DOHH2 (cell line): ENCODE measurements around the gene EPHA2.

ENCODE experiments used
- H3F3A ChIP-seq: fragments of 200-600 bp; sonication (generic), shearing (Covaris generic); 2 replicates; pipeline ENCODE4 v1.6.0; 2016; ENCODE audit warnings: antibody characterized with exemption, mild to moderate bottlenecking; ENCODE audit not compliant: control insufficient read depth, insufficient read depth
- H3K27ac ChIP-seq: fragments of 200-600 bp; sonication (generic); 2 replicates; pipeline ENCODE4 v1.5.1; 2014; ENCODE audit warnings: low read depth, mild to moderate bottlenecking, low read length, moderate library complexity
- H3K27me3 ChIP-seq: fragments of 200-600 bp; sonication (generic); 2 replicates; pipeline ENCODE4 v1.6.1; 2014; ENCODE audit warnings: mild to moderate bottlenecking, low read length, mixed read lengths; ENCODE audit not compliant: control insufficient read depth
- H3K36me3 ChIP-seq: fragments of 200-600 bp; sonication (generic); 2 replicates; pipeline ENCODE4 v1.6.1; 2014; ENCODE audit warnings: mild to moderate bottlenecking, low read length, moderate library complexity, mixed read lengths; ENCODE audit not compliant: control insufficient read depth
- H3K4me1 ChIP-seq: fragments of 200-600 bp; sonication (generic); 2 replicates; pipeline ENCODE4 v1.6.1; 2014; ENCODE audit warnings: mild to moderate bottlenecking, low read length, mixed read lengths; ENCODE audit not compliant: control insufficient read depth
- H3K4me2 ChIP-seq: fragments of 200-600 bp; sonication (generic); 2 replicates; pipeline ENCODE4 v1.6.0; 2014; ENCODE audit warnings: mild to moderate bottlenecking, low read length, moderate library complexity
- H3K4me3 ChIP-seq: fragments of 200-600 bp; sonication (generic); 2 replicates; pipeline ENCODE4 v1.5.1; 2014; ENCODE audit warnings: mild to moderate bottlenecking, low read length, mixed read lengths
- H3K79me2 ChIP-seq: fragments of 200-600 bp; sonication (generic); 2 replicates; pipeline ENCODE4 v1.6.1; 2014; ENCODE audit warnings: mild to moderate bottlenecking, low read length, mixed read lengths; ENCODE audit not compliant: control insufficient read depth
- H3K9me2 ChIP-seq: fragments of 200-600 bp; sonication (generic); replicated peaks from 2 replicates; pipeline ENCODE4 v1.6.1; 2014; ENCODE audit warnings: mild to moderate bottlenecking, low read length, mixed read lengths; ENCODE audit not compliant: control insufficient read depth
- H3K9me3 ChIP-seq: fragments of 200-600 bp; sonication (generic); 2 replicates; pipeline ENCODE4 v1.6.1; 2014; ENCODE audit warnings: antibody characterized with exemption, low read length, mixed read lengths; ENCODE audit not compliant: control insufficient read depth, insufficient read depth
- H4K20me1 ChIP-seq: fragments of 200-600 bp; sonication (generic); 2 replicates; pipeline ENCODE4 v1.6.0; 2014; ENCODE audit warnings: low read depth, mild to moderate bottlenecking, antibody characterized with exemption, low read length, moderate library complexity; ENCODE audit not compliant: control insufficient read depth, insufficient read depth
- CTCF ChIP-seq: fragments of 200-600 bp; sonication (generic); IDR thresholded peaks from one replicate; pipeline ENCODE4 v1.5.1; 2014; ENCODE audit warnings: antibody characterized with exemption, mild to moderate bottlenecking, low read depth, low read length; ENCODE audit not compliant: poor library complexity, severe bottlenecking
- EZH2phosphoT487 ChIP-seq: fragments of 200-600 bp; sonication (generic); IDR thresholded peaks from 2 replicates; pipeline ENCODE4 v1.6.1; 2017; ENCODE audit warnings: borderline replicate concordance, mild to moderate bottlenecking, antibody characterized with exemption, low read length, moderate library complexity, mixed read lengths

EPHA2 gene

GRCh38 chr1:16126743-16127515, 28.9 kb downstream of the EPHA2 start:
- TF ChIP-seq CTCF (no peak), EZH2phosphoT487 (no peak)
- Histone ChIP-seq H3K4me2 (no peak overlapping the region), H3K79me2 (no peaks in the 10 kb centered on the region), H3K9me2 (no peaks in the 10 kb centered on the region), H3K9me3 (no peaks in the 10 kb centered on the region), H3K4me1 (no peaks in the 10 kb centered on the region), H3K27me3 (no peaks in the 10 kb centered on the region), H3F3A (no peaks in the 10 kb centered on the region), H3K27ac (no peak overlapping the region), H4K20me1 (no peaks in the 10 kb centered on the region), H3K36me3 (no peaks in the 10 kb centered on the region), H3K4me3 (no peak overlapping the region)

GRCh38 chr1:16126160-16126559, 29.7 kb downstream of the EPHA2 start:
- H3K36me3 ChIP-seq, result no peaks in the 10 kb centered on the region
- no peaks in the 10 kb centered on the region for H4K20me1 ChIP-seq
- no peaks in the 10 kb centered on the region for H3F3A ChIP-seq

GRCh38 chr1:16125483-16125882, 30.4 kb downstream of the EPHA2 start:
- no peaks in the 10 kb centered on the region for H3F3A ChIP-seq
- H3K9me3 ChIP-seq, result no peaks in the 10 kb centered on the region
- no peak overlapping the region for H3K4me2 ChIP-seq
- H3K4me3 ChIP-seq, result no peak overlapping the region
- no peaks in the 10 kb centered on the region for H3K4me1 ChIP-seq
- no peaks in the 10 kb centered on the region for H4K20me1 ChIP-seq
- H3K36me3 ChIP-seq, result no peaks in the 10 kb centered on the region
- no peak overlapping the region for H3K27ac ChIP-seq
- no peaks in the 10 kb centered on the region for H3K27me3 ChIP-seq
- no peaks in the 10 kb centered on the region for H3K9me2 ChIP-seq
- no peaks in the 10 kb centered on the region for H3K79me2 ChIP-seq
- TF ChIP-seq CTCF (no peak), EZH2phosphoT487 (no peak)

More at GRCh38 chr1:16126160-16126559, 29.7 kb downstream of the EPHA2 start:
- TF ChIP-seq CTCF (no peak), EZH2phosphoT487 (no peak)
- Histone ChIP-seq H3K27ac (no peak overlapping the region), H3K9me2 (no peaks in the 10 kb centered on the region), H3K79me2 (no peaks in the 10 kb centered on the region), H3K4me1 (no peaks in the 10 kb centered on the region), H3K27me3 (no peaks in the 10 kb centered on the region), H3K4me2 (no peak overlapping the region), H3K9me3 (no peaks in the 10 kb centered on the region), H3K4me3 (no peak overlapping the region)
